Left renal pelvis (tissue), 4 donors: Measurements from ENCODE around the gene SND1. TPM values are rescaled to one million over a fixed set of nuclear protein-coding genes. Genes with fewer than 3 reads are reported as not detected.

ENCODE experiments used
- DNase-seq, 4 donors: peaks; one replicate each; pipeline ENCODE4 v3.0.0-alpha.2; 2013; ENCODE audit warnings: low read depth in 4 of 4, low spot score in 3 of 4
- polyA plus RNA-seq, 4 donors: library from polyadenylated mRNA; unstranded; fragments of 120-200 nt; gene quantifications; one replicate each; pipeline ENCODE4 v1.2.1, GENCODE V29; 2013; ENCODE audit not compliant: insufficient read length in 4 of 4

The SND1 gene
- polyA plus RNA-seq, 4 donors, result 129 to 161 (median 145) TPM

DNA sequence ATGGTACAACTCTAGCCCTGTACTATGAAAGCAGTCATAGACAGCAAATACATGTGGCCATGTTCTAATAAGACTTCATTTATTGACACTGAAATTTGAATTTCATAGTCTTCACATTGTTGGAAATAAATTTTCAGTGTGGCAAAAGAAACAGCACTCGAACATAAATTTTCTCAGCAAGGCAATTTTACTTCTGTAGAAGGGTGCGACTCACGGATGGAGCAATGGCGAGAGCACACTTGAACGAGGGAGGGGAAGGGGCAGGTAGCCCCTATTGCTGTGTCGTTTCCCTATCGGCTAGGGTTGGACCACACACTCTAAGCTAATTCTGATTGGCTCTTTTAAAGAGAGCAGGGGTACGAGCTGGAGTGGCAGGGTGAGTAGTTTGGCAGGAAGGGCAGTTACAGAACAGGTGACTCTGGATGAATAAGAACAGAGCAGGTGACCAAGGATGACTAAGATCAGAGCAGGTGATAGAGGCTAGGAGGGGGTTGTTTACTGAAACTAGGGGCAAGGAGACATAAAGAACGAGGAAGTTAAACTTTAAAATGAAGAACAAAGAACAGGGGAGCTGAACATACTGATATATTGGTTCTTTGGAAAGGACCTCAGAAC is 327.2 kb downstream of the SND1 start:
- DNase-seq, result no peak

DNA sequence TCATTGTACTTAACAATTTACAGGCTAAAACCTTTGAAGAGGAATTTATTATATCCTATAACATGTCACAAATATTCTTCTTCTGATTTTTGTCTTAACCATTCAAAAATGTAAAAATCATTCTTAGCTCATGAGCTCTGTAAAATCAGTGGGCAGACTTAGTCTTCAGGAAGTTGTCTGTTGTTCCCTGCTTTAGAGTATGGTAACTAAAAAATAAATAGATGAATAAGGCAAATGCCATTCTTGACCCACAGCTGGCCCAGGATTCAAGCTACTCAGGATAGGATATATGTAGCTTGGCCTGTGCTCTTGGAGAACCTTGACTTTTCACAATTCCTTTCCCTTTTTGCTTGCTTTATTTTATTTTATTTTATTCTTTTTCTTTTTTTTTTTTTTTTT is 327.7 kb downstream of the SND1 start:
- no peak for DNase-seq

DNA sequence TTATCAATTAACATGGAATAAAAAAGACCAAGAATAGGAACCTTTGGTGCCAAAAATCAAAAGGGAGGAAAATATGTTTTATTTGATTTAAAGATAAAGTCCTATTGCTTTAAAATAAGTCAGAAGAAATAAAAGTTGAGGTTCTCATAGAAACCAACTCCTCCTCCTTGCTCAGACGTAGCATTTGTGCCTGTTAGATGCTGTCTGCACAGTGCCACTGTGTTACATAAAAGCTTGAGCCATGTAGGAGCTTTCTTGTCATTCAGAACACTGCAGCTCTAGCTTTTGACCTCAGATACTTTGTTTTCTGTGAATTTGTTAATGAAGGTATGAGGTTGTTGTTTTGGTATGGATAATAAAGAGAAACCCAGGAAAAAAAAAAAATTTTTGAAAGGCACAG is 328.9 kb downstream of the SND1 start:
- DNase-seq, result no peak

DNA sequence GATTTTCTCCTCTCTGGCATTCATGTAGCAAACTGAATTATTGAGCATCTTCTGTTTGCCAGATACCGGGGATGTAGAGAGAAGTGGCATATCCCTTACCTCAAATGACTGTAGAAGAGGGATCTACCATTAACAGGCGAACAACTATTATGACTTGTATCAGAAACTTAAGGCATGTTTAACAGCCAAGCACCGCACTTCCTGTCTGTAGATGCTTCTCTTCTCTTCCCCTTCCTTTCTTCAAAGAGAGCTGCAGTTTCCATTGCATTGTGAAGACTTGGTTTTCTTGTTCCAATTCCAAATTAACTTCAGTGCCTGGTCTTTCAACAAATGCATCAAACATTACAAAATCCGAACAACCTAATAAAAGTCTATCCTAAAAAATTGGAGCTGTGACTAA is 330.0 kb downstream of the SND1 start:
- no peak for DNase-seq

DNA sequence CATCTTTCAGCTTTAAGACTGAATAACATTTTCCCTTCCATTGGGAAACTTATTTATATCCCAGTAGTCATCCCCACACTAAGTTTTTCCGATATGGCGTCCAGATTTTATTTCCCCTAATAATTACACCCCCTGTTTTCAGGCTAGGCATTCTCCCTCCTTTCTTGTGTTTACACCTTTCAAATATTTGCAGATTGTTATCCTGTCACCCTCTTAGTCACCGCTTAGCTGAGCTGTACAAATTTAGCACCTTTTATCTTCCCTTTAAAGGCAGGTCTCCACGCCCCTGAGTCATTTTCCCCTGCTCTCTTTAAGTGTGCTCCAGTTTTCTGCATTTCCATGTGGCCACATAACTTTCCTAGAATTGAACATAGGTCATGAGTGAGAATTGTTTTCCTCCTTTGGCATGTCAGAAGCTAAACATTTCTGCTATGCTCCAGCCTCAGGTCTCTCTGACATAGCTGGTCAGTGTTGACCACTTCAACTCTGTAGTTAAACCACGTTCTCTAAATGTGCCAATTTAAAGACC is 331.9 kb downstream of the SND1 start:
- DNase-seq, result no peak

DNA sequence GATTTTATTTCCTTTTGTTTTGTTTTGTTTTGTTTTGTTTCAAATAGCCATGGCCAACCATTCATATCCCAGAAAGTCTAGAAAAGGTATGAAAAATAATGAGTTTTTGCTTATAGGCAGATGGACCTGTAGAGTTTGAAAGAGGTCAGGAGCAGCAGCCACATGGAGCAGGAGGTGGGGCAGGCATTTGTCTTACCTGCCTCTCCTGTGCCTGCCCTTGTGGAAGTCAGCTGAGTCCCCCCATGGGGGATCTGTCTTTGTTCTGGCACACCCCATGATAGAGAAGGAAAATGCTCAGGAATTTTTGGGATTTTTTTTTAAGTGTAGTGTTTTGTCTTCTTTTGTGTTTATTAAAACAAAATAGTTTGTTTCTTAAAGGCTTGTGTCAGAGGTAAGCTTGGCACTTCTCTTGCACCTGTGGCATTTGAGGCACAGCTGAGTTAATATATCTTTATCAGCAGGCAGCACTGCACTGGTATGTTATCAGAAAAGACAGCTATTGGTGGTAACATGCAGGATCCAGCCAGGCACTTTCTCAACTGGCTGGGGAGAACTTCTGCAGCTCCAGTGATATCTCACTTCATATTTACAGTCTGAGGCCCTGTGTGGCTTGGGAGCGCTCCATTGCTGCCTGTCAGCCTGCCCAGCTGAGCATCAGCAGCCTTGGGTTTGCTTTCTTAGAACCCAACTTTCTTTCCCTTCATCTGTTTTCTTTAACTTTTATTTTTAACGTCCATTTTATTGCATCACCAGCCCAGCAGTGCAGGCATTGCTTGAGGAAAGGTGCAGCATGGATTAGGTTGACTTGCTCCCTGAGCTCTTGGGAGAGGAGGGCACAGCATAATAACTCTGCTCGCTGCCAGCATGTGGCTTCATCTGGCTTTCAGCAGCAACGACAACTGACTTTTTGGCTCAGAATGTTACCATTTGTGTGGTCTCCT is 334.9 kb downstream of the SND1 start:
- DNase-seq, result no peak

DNA sequence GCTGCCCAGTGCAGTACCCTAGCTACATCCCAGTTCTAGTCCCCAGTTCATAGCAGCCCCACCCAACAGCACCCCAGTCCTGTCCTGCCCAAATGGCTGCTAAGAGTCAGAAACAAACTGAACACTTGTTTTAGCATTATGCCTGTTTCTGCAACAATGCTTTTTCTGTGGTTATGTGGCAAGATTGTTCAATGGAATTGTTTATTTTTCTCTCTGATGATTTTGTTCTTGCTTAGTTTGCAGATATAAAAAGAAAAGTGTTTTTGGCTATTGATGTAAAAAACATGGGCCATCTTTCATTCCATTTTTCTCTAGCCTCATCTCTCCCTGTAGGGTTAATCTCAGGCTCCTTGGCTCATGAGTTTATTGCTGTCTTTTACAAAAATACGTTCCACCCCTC is 336.8 kb downstream of the SND1 start:
- DNase-seq, result no peak

DNA sequence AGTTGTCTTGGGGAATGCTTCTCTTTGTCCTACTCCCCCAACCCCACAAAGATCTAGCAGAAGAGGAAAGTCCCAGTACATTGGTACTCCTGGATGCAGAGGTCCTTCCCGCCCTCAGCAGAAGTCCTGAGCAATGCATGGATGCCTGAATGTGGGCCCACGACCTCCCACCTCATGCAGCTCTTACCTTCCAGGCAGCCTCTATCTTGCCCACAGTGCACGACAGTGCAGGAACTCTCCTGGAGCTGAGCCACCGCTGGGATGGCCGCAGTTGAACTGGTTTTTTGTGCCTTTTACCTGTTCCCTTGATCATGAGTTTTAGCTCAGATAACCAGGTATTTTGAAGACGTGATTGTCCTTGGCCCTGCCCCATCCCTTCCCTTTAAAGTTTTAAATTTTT is 341.3 kb downstream of the SND1 start:
- no peak for DNase-seq

DNA sequence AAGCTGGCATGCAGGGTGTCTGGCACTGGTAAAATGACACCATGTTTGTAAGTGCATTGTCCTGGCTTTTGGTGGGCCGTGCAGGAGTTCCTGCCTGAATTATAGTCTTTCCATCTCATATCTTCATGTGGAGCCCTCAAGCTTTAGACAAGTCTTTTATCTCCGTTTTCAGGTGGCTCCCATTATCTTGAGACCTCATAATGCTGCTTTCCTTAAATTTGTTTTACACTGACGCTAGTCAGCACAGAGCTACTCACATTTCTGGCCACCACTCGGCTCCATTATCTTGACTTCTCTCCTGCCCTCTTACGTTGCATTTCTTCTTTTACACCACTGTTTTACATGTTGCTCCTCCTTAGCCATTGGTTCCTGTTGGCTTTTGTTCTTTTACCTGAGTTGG is 342.0 kb downstream of the SND1 start:
- DNase-seq, result no peak

DNA sequence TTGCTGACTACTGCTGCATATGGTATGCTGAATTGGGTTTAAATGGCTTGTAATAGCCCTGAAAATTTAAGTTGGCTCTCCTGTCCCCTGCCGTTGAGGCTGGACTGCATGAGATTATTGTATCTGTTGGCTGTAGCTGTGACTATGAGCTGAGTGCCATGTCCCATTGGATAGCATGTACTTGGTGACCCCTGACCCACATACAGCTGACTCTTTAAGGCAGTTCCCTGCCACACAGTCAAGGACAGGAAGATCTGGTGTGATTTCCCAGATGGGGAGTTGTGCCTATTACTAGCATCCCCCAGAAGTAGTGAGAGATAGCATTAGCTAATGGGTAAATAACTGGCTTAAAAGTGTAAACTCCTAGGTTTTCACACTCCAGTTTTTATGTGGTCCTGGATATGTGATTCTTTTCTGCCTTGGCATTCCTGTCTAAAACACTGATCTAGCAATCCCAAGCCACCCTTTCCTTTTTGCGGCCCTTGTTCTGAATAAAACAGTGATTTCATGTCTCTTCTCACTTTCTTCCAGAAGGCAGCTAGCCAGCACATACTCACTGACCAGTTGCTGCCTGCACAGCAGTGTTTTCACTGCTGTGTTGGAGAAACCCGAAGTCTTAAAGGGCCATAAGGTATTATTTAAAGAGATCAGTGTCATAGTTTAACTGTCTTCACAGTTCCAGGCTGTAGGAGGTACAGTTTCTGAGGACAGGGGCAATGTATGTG is 343.3 kb downstream of the SND1 start:
- DNase-seq, result no peak

DNA sequence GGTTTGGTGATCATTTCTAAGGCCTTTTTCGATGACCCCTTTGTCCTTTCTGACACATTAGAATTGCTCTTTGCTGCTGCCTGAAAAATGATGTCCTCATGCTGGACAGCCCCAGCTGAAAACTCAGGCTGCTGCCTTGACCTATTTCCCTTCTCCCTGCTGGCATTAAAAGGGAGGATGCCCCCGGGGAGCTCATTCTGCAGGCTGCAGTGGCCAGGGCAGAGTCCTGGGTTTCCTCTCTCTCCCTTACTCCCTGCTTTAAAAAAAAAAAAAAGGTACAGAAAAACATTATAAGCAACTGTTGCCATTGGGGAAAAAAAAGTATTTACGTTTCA is 343.9 kb downstream of the SND1 start:
- DNase-seq, result no peak

DNA sequence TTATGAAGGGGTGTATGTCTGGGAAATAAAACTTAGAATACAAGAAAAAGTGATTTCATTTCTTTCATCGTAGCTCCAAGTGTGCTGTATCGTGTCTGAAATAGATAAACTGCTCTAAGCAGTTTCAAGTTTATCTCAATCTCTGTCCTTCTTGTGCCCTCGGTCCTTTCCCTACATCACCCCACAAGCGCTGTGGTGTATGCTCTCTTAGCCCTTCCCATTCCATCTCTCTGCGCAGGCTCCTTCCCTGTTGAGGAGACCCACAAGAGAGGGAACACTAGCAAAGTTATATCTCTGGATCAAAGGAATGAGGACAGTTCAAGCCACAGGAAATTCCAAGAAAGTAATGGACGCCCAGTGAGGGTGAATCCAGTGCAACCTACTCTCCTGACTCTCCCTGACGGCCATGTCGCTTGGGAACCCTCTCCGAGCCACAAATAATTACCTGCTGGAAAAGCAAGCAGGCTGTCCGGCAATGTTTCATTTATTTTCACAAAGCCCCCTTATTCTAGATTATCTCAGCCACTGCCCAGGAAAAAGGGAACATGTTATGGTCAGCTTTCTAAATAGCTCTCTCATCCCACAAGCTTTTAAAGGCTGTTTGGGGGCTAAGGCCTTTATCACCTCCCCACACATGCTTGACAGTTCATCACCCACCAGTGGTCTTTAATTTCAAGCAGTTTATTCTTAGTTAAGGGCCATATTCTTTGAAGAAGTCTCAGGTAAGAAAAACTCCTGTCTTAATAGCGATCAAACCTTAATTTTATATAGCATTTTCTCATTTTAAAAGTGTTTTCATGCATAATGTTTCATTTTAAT is 344.5 kb downstream of the SND1 start:
- DNase-seq, result no peak

DNA sequence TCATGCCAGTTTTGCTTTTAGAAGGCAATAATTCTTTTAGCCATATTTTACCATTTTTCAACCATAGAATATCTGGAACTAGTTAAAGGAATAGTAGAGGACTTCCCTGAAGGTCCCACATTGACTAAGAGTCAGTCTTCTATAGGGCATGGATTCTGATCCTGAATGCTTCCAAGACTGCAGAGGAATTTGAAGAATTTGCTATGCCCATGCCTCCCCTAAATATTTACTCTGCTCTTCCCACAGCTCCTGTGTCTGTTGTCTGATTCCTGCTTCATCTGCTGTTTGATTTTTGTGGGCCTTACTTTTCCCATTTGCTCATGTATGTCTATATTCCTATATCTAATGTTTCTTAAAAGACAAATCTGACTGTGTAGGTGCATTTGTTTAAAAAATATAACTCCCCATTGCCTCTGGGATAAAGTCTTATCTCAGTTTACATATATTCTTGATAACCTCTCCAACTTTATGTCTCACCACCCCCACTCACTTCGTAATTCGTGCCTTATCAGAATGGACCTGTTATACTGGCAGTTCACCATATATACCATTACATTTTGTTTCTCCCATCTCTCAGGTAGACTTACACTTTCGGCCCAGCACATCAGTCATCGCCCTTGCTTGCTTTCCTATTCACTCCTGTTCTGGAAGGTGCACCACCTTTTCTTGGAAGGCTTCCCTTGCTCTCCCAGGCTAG is 345.4 kb downstream of the SND1 start:
- DNase-seq, result no peak

DNA sequence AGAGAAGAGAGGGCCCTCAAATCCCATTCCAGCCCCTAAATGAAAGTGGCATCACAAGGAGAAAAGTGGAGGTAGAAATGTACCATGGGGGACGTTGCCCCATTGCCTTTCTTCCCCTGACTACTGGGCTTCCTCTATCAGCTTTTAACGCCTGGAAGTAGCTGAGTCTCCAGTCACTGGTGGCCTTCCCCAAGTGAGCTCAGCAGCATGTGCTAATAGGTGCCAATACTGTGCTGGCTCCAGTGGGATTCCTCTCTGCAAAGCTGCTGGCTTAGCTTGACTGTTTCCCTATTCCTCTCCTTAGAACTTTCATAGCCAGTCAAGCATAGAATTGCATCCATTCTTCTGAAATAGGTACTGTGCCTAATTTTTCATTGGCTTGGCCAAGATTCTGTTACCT is 346.7 kb downstream of the SND1 start:
- DNase-seq, result no peak

DNA sequence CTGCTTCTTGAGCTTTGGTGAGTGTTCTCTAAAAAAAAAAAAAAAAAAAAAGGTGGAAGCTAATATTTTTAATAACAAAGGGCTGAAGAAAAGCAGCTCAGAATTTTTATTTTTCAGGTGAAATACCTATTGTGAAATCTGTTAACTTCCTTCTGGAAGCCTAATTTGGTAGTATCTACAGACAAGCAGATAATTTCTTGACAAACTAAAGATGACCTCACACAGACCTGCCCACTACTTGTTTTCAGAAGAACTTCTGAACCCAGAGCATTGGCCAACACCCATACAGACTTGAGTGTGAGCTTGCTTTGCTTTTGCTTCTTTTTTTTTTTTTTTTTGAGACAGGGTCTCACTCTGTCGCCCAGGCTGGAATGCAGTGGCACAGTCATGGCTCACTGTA is 348.1 kb downstream of the SND1 start:
- no peak for DNase-seq

DNA sequence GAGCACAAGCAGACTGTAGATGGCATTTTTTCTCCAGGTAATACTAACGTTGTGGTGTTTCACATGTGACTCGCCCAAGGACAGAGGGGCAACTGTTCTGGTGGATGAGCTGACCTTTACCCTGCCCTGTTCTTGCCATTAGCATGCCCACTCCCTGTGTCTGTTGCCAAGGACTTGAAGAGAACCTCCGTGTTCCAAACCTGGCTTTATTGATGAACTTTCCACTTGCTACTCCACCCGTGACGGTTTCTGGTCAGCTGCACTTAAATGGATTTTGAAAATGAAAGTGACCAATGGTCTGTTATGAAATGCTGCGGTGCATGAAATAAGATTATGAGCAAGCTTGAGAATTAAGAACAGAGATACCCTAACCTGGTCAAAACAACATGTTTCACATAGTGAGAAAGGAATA is 348.9 kb downstream of the SND1 start:
- no peak for DNase-seq

DNA sequence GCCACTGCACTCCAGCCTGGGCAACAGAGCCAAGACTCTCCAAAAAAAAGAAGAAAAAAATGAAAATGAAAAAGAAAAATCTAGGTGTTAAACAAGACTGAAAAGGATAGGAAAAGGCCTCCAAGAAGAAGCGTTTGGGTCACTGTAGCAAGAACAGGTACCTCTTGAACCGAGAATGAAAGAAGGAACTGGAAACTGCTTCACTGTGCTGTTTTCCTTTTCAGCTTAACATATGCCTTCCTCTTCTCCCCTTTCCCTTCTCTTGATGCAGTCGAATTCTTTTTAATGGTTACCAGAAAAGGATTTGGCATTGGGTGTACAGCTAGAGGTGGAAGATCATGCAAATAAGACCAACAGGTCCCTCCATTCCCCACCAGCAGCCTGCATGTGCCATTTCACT is 351.2 kb downstream of the SND1 start:
- no peak for DNase-seq

DNA sequence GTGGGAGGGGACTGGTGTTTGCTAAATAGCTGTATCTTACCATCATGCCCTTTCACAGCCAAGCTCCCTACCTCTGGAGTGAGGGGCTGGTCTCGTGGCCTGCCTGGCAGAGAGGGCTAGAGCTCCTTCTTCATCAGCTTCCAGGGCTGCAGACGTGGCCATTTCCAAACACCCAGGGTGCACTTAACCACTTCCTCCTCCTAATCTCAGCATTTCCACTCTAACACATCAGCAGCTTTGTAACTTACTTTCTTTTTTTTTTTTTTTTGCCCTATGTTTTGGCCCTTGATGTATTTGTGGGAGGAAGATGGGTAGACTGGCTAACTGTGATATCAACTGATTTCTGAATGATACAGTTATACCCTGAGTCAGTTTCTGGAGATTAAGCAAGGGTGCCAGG is 351.8 kb downstream of the SND1 start:
- no peak for DNase-seq

DNA sequence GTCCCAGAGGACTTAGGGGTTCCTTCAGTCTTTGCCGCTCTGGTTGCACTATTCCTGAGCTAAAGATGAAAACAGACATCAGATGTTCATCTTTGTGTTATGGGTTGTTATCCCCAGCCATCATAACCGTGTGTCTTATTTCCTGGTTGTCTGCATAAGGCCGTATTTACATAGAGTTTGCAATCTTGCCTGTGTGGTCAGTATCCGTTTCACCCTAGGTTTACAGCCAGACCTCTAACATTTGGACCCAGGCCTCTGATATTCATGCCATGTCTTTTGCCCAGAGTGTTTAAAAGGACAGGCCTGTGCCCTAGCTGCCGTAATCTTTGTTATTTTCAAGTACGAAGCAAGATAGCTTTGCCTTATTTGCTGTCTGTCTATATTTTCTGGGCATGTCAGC is 352.6 kb downstream of the SND1 start:
- DNase-seq, result no peak

DNA sequence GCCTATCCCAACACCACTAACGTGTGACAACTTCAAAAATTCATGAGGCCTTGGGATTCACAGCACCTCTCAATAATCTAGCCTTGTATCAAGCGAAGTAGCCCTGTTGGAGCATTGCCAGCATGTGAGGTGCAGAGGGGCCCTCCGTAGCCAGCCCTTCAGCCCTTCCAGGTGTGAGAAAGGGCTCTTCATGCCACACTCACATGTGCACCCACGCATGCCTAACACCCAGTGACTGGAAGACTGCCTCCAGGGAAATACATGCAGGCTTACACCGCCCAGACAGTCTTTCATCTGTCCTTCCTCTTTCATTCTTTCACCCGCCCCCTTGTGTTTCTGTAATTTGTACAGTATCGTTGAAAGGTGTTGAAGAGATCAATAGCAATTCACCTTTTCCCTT is 353.1 kb downstream of the SND1 start:
- no peak for DNase-seq
